ENCODE measurements around the gene ALG9. TPM values are rescaled to one million over a fixed set of nuclear protein-coding genes. Genes with fewer than 3 reads are reported as not detected.
A peak's percentile ranks its signal among the peaks of the same experiment; 100 is the strongest.

The ALG9 gene
- total and polyA plus RNA-seq, 10 donors, result 9.0 to 57.5 (median 27.0) TPM

GRCh38 chr11:111737444-111738210 is 133.8 kb downstream of the ALG9 start:
- H3K27me3 ChIP-seq (replicated peaks in 1 of 7), result no peaks in the 10 kb centered on the region

DNA sequence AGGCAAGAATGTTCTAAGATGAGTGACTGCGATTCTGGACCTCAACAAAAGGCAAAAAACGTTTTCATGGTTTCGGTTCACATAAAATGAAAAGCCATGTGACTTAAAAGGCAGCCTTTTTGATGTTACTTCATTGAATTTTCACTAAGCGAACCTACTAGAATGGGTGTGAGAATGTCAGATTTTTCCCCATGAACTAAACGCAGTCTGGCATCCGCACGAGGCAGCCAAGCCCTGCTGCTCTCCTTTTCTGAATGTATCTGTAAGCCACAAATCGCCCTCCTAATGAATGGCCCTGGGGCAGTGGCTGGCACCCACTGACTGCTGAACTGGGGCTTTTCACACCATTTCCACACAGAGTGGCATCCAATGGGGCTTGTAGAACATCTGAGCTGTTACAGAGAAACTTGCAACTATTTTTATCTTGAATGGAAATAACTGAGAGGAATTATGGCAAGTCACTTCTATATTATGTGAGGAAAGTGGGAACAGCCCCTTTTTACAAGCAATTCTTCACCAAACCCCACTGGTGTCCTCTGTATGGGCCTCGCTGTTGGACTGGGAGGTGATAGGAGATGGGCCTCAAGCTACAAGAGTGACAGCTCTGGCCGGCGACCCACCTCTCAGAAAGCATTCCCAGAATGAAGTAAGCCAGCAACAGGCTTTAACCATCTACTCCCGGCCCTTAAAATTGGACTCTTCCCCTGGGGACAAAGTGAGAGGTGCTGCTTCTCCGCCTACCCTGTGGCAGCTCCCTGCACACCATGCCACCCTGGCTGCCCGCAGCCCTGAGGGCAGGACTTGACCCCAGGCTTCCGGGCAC is 134.5 kb downstream of the ALG9 start:
- no peaks in the 10 kb centered on the region for H3K27me3 ChIP-seq (replicated peaks in 1 of 7)
- no peaks in the 10 kb centered on the region for H3K9me3 ChIP-seq
- H3K4me3 ChIP-seq, result no peak overlapping the region
- intact Hi-C loops (cut with DNase I; ENCODE audit: low total_unique reads), result no loop called here
- WGBS, 5 donors, result 83 to 88% (median 85%) methylated on average over 15 of the region's 15 CpGs
- H3K4me1 ChIP-seq, result peaks cover 0 to 51% (median 21%) of the 10 kb centered on the region in 6 donors
- H3K27ac ChIP-seq, result peak overlapping the region in 7 of 8 donors; percentile 75 to 85 (median 79)
- TF ChIP-seq CTCF (IDR thresholded peaks at IDR 0.05 in 8 of 11, conservative IDR thresholded peaks at IDR 0.05 in 3 of 11), result no peak
- TF ChIP-seq POLR2AphosphoS5 (IDR thresholded peaks at IDR 0.05), result peak in 1 of 3 donors; percentile 28
- peaks cover 0 to 47% (median 15%) of the 10 kb centered on the region in 6 donors for H3K36me3 ChIP-seq
- DNase-seq, result peak; percentile 54

More at GRCh38 chr11:111737444-111738210, 133.8 kb downstream of the ALG9 start:
- peak overlapping the region in 7 of 8 donors; percentile 75 to 85 (median 79) for H3K27ac ChIP-seq
- DNase-seq, result peak; percentile 73
- 55 to 73% (median 59%) methylated on average over 10 to 14 of the region's 14 CpGs for WGBS, 5 donors
- no peak overlapping the region for H3K4me3 ChIP-seq
- no peaks in the 10 kb centered on the region for H3K9me3 ChIP-seq
- intact Hi-C loops (cut with DNase I; ENCODE audit: low total_unique reads), result no loop called here
- TF ChIP-seq POLR2AphosphoS5 (IDR thresholded peaks at IDR 0.05) (no peak), POLR2A (IDR thresholded peaks at IDR 0.05) (no peak), CTCF (IDR thresholded peaks at IDR 0.05 in 8 of 11, conservative IDR thresholded peaks at IDR 0.05 in 3 of 11) (no peak)
- peaks cover 0 to 55% (median 19%) of the 10 kb centered on the region in 6 donors for H3K36me3 ChIP-seq
- H3K4me1 ChIP-seq, result peaks cover 0 to 51% (median 21%) of the 10 kb centered on the region in 6 donors

Small RNAs within 50 kb of the gene (small RNA-seq; reads per million reads assigned to genes)
- 0 reads per million in 4 donors for gene GNG5P3
- gene RPL37AP8, result 0 reads per million in 4 donors

Other genes with a start within 250 kb of the ALG9 start
- 10 to 100 TPM; 18.0 to 30.3 (median 27.1) TPM for gene PPP2R1B, start 105.2 kb downstream of the ALG9 start, total RNA-seq
- 1 to 10 TPM; 4.0 to 5.7 (median 5.0) TPM for gene PPP2R1B, start 105.2 kb downstream of the ALG9 start, polyA plus RNA-seq
- 1 to 10 TPM; 1.9 to 4.0 (median 3.6) TPM for gene FDXACB1, start 7.6 kb upstream of the ALG9 start, total RNA-seq
- 1 to 10 TPM; 3.5 to 4.1 (median 3.7) TPM for gene FDXACB1, start 7.6 kb upstream of the ALG9 start, polyA plus RNA-seq
- gene CFAP68, start 8.0 kb upstream of the ALG9 start, total RNA-seq, result 10 to 100 TPM in 6 of 7 donors, 1 to 10 TPM in 1; 9.4 to 15.3 (median 12.4) TPM
- 10 to 100 TPM; 18.5 to 37.1 (median 29.4) TPM for gene CFAP68, start 8.0 kb upstream of the ALG9 start, polyA plus RNA-seq
- 10 to 100 TPM; 11.2 to 78.7 (median 51.2) TPM for gene CRYAB, start 40.2 kb upstream of the ALG9 start, total RNA-seq
- 10 to 100 TPM; 26.1 to 63.3 (median 58.5) TPM for gene CRYAB, start 40.2 kb upstream of the ALG9 start, polyA plus RNA-seq
- 1 to 10 TPM in 3 of 7 donors, under 1 TPM in 2, not detected in 2; 0.60 to 1.9 (median 1.4) TPM for gene HSPB2, start 41.2 kb upstream of the ALG9 start, total RNA-seq
- gene HSPB2, start 41.2 kb upstream of the ALG9 start, polyA plus RNA-seq, result 1 to 10 TPM; 2.8 to 6.0 (median 3.4) TPM
- gene C11orf52, start 47.3 kb upstream of the ALG9 start, total RNA-seq, result 1 to 10 TPM in 2 of 7 donors, under 1 TPM in 3, not detected in 2; 0.32 to 1.5 (median 0.44) TPM
- gene C11orf52, start 47.3 kb upstream of the ALG9 start, polyA plus RNA-seq, result under 1 TPM; 0.52 to 0.86 (median 0.74) TPM
- gene DIXDC1, start 65.8 kb upstream of the ALG9 start, total RNA-seq, result 10 to 100 TPM in 2 of 7 donors, 1 to 10 TPM in 5; 1.7 to 14.4 (median 7.5) TPM
- gene DIXDC1, start 65.8 kb upstream of the ALG9 start, polyA plus RNA-seq, result 1 to 10 TPM in 1 of 3 donors, under 1 TPM in 2; 0.78 to 1.2 (median 0.89) TPM
- 10 to 100 TPM; 17.5 to 22.9 (median 19.2) TPM for gene DLAT, start 153.8 kb upstream of the ALG9 start, total RNA-seq
- gene DLAT, start 153.8 kb upstream of the ALG9 start, polyA plus RNA-seq, result 10 to 100 TPM in 2 of 3 donors, 1 to 10 TPM in 1; 8.1 to 13.0 (median 10.2) TPM
- gene PIH1D2, start 202.4 kb upstream of the ALG9 start, total RNA-seq, result 1 to 10 TPM in 4 of 7 donors, under 1 TPM in 3; 0.38 to 2.2 (median 1.3) TPM
- under 1 TPM; 0.18 to 0.70 (median 0.63) TPM for gene PIH1D2, start 202.4 kb upstream of the ALG9 start, polyA plus RNA-seq
- 10 to 100 TPM; 11.3 to 21.6 (median 13.4) TPM for gene NKAPD1, start 202.7 kb upstream of the ALG9 start, total RNA-seq
- gene NKAPD1, start 202.7 kb upstream of the ALG9 start, polyA plus RNA-seq, result 10 to 100 TPM; 10.1 to 15.7 (median 13.7) TPM
- gene TIMM8B, start 215.2 kb upstream of the ALG9 start, total RNA-seq, result 10 to 100 TPM; 16.8 to 38.4 (median 29.4) TPM
- gene TIMM8B, start 215.2 kb upstream of the ALG9 start, polyA plus RNA-seq, result 10 to 100 TPM; 66.3 to 98.9 (median 97.0) TPM
- 10 to 100 TPM; 77.3 to 99.9 (median 90.7) TPM for gene SDHD, start 215.3 kb upstream of the ALG9 start, total RNA-seq
- 100 to 1,000 TPM in 2 of 3 donors, 10 to 100 TPM in 1; 73.7 to 121 (median 114) TPM for gene SDHD, start 215.3 kb upstream of the ALG9 start, polyA plus RNA-seq

Measured in spleen (tissue), 11 donors.